ENCODE results near the gene GDPD3.

GDPD3 gene

GRCh38 chr16:30054959-30055553 lies 58.3 kb downstream of the GDPD3 start:
- DNase-seq (ENCODE audit: low read depth in 2 of 2): peak in 1 of 2 donors; percentile 55
